Panc1 (cell line): ENCODE data around the gene ZKSCAN1. TPM values are rescaled to one million over a fixed set of nuclear protein-coding genes. Genes with fewer than 3 reads are reported as not detected.

Source experiments
- ATAC-seq: fragments of 200-7000 bp; cut with Tn5 transposase; 2 replicates; pipeline ENCODE4 v1.9.1; 2020; ENCODE audit warnings: mild to moderate bottlenecking, moderate library complexity
- BruUV-seq: library from RNA; stranded (reverse); fragments of 400-500 nt; replicated peaks from 2 replicates; lab custom pipeline; 2021; lab: Mats Ljungman, UMichigan
- CTCF ChIA-PET: fragments of 300-600 bp; sonication (Branson Sonifier 250); formaldehyde crosslinking; loops from one replicate; lab custom pipeline; 2022; ENCODE audit warnings: antibody characterized with exemption; lab: Charles Lee
- POLR2A ChIA-PET: fragments of 300-600 bp; sonication (Branson Sonifier 250); formaldehyde crosslinking; loops from one replicate; lab custom pipeline; 2022; ENCODE audit warnings: antibody characterized with exemption; lab: Charles Lee
- DNase-seq: peaks from one replicate; pipeline ENCODE4 v3.0.0-alpha.2; 2010; ENCODE audit warnings: low read depth, low spot score
- H3K27ac ChIP-seq: 2 replicates; pipeline ENCODE4 v1.5.1; 2011; ENCODE audit warnings: mild to moderate bottlenecking, low read length, inconsistent platforms
- H3K27me3 ChIP-seq: fragments of 200-500 bp; sonication (Bioruptor generic); 2 replicates; pipeline ENCODE4 v1.6.0; 2014; ENCODE audit warnings: low read length, inconsistent platforms; ENCODE audit not compliant: control insufficient read depth, insufficient read depth
- H3K36me3 ChIP-seq: fragments of 200-500 bp; sonication (Bioruptor generic); 2 replicates; pipeline ENCODE4 v1.5.1; 2014; ENCODE audit warnings: inconsistent platforms, mild to moderate bottlenecking, low read length, moderate library complexity; ENCODE audit not compliant: control insufficient read depth, insufficient read depth
- H3K4me1 ChIP-seq: 2 replicates; pipeline ENCODE4 v1.5.1; 2011; ENCODE audit warnings: inconsistent platforms, mild to moderate bottlenecking, low read length, moderate library complexity; ENCODE audit not compliant: control insufficient read depth, insufficient read depth
- H3K4me3 ChIP-seq, 2 experiments: 2 replicates each; pipeline ENCODE4 v1.5.1; 2011 to 2012; ENCODE audit warnings: low read depth in 2 of 2, low read length in 2 of 2, mild to moderate bottlenecking in 2 of 2, inconsistent platforms in 1 of 2, moderate library complexity in 1 of 2
- H3K9me3 ChIP-seq: fragments of 200-500 bp; sonication (Bioruptor generic); 2 replicates; pipeline ENCODE4 v1.5.1; 2014; ENCODE audit warnings: low read depth, mild to moderate bottlenecking, inconsistent platforms, low read length, moderate library complexity; ENCODE audit not compliant: control insufficient read depth, insufficient read depth
- CTCF ChIP-seq: fragments of 450-650 bp; IDR thresholded peaks from 2 replicates; pipeline ENCODE4 v1.5.1; 2017; ENCODE audit warnings: mild to moderate bottlenecking
- POLR2AphosphoS5 ChIP-seq: IDR thresholded peaks from 2 replicates; pipeline ENCODE4 v1.6.1; 2012; ENCODE audit warnings: mild to moderate bottlenecking, low read depth, low read length, moderate library complexity
- SIN3A ChIP-seq: IDR thresholded peaks from 2 replicates; pipeline ENCODE4 v1.6.1; 2012; ENCODE audit warnings: low read depth, mild to moderate bottlenecking, low read length, moderate library complexity, borderline replicate concordance; ENCODE audit not compliant: insufficient read depth
- TCF7L2 ChIP-seq: IDR thresholded peaks from 2 replicates; pipeline ENCODE4 v1.6.1; 2011; ENCODE audit warnings: mild to moderate bottlenecking, low read depth, low read length, inconsistent platforms
- in situ Hi-C: cut with HindIII; loops from 2 replicates; pipeline ENCODE4 v1.10.0; 2016; ENCODE audit warnings: low sequenced_read_pairs, low pct_unique_long_range_greater_than_20kb
- intact Hi-C: fragments of 100-400 bp; cut with micrococcal nuclease; formaldehyde crosslinking; loops from one replicate; pipeline ENCODE4 v1.10.0; 2022; ENCODE audit not compliant: unreplicated experiment
- total RNA-seq: library from RNA; stranded (reverse); gene quantifications from one replicate; pipeline ENCODE4 v1.2.1, GENCODE V29; 2021; ENCODE audit not compliant: unreplicated experiment
- TF ChIP-seq, protein P1 (sequence below), 2 experiments: IDR thresholded peaks; 2 replicates each; pipeline ENCODE4 v1.6.1; 2011 to 2012; ENCODE audit warnings: low read depth in 2 of 2, control low read depth in 1 of 2, low read length in 1 of 2, mild to moderate bottlenecking in 1 of 2, moderate library complexity in 1 of 2; ENCODE audit not compliant: insufficient read depth in 1 of 2

Gene ZKSCAN1
- total RNA-seq, 1 experiment from 2014 or later: 55.5 TPM

DNA sequence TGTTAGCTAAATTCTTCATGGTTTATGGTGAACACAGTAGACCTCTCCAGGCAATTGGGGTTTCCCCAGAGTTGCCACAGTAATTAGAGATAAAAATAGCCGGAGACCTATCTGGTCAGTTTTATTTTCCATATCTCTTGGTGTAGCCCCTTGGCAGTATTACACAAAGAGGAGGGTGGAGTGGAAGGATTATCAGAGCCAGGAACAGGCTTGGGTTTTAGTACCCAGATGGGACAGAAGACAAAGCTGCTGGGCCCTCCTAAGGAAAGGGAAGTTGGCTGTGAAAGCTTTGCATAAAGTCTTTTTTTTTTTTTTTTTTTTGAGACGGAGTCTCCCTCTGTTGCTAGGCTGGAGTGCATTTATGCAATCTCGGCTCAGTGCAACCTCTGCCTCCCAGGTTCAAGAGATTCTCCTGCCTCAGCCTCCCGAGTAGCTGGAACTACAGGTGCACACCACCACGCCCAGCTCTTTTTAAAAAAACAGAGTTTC, 43.9 kb downstream of the ZKSCAN1 start:
- ATAC-seq (no peak), DNase-seq (no peak)
- H3K4me1 ChIP-seq: no peaks in the 10 kb centered on the region
- no TSS peak for BruUV-seq
- POLR2A ChIA-PET: interaction anchor here (0.6 kb wide), 3 partner anchors 33 to 173 kb away, joined by 3 to 10 read pairs (median 7); no protein-coding TSS in a partner anchor
- CTCF ChIA-PET: interaction anchor here (0.7 kb wide), 1 partner anchor 112 kb away, joined by 8 read pairs; no protein-coding TSS in a partner anchor
- no peak for TF ChIP-seq CTCF
- TF ChIP-seq TCF7L2: no peak
- TF ChIP-seq, protein P1, sequence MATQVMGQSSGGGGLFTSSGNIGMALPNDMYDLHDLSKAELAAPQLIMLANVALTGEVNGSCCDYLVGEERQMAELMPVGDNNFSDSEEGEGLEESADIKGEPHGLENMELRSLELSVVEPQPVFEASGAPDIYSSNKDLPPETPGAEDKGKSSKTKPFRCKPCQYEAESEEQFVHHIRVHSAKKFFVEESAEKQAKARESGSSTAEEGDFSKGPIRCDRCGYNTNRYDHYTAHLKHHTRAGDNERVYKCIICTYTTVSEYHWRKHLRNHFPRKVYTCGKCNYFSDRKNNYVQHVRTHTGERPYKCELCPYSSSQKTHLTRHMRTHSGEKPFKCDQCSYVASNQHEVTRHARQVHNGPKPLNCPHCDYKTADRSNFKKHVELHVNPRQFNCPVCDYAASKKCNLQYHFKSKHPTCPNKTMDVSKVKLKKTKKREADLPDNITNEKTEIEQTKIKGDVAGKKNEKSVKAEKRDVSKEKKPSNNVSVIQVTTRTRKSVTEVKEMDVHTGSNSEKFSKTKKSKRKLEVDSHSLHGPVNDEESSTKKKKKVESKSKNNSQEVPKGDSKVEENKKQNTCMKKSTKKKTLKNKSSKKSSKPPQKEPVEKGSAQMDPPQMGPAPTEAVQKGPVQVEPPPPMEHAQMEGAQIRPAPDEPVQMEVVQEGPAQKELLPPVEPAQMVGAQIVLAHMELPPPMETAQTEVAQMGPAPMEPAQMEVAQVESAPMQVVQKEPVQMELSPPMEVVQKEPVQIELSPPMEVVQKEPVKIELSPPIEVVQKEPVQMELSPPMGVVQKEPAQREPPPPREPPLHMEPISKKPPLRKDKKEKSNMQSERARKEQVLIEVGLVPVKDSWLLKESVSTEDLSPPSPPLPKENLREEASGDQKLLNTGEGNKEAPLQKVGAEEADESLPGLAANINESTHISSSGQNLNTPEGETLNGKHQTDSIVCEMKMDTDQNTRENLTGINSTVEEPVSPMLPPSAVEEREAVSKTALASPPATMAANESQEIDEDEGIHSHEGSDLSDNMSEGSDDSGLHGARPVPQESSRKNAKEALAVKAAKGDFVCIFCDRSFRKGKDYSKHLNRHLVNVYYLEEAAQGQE (IDR thresholded peaks at IDR 0.05; ENCODE audit: insufficient read depth in 1 of 2, low read depth in 2 of 2, low read length in 1 of 2): no peak
- no peak for TF ChIP-seq POLR2AphosphoS5
- no peak for TF ChIP-seq SIN3A
- in situ Hi-C loops: no loop called here
- no peaks in the 10 kb centered on the region for H3K36me3 ChIP-seq
- H3K27ac ChIP-seq: no peak overlapping the region
- intact Hi-C loops: loop anchor here (5.0 to 10.0 kb wide), 2 partner anchors 144 to 552 kb away; partner anchors contain the start of gene TRIM4
- H3K4me3 ChIP-seq: no peak overlapping the region
- H3K27me3 ChIP-seq: no peaks in the 10 kb centered on the region
- no peaks in the 10 kb centered on the region for H3K9me3 ChIP-seq

- intact Hi-C loops: no loop called here
- no peak overlapping the region for H3K27ac ChIP-seq
- no peak for ATAC-seq
- DNase-seq: no peak
- CTCF ChIA-PET: no interaction called here
- in situ Hi-C loops: no loop called here
- TF ChIP-seq, protein P1 (IDR thresholded peaks at IDR 0.05; ENCODE audit: insufficient read depth in 1 of 2, low read depth in 2 of 2, low read length in 1 of 2): no peak
- no peak for TF ChIP-seq SIN3A
- no peaks in the 10 kb centered on the region for H3K36me3 ChIP-seq
- no peaks in the 10 kb centered on the region; the same call in 1 of the 2 replicates for H3K4me1 ChIP-seq
- H3K9me3 ChIP-seq: no peaks in the 10 kb centered on the region
- no TSS peak for BruUV-seq
- H3K4me3 ChIP-seq: no peak overlapping the region
- no peaks in the 10 kb centered on the region for H3K27me3 ChIP-seq
- POLR2A ChIA-PET: interaction anchor here (0.6 kb wide), 1 partner anchor 308 kb away, joined by 6 read pairs; no protein-coding TSS in a partner anchor
Observed at GRCh38 chr7:100061518-100062193, 46.3 kb downstream of the ZKSCAN1 start.
